CD4-positive, CD25-positive, alpha-beta regulatory T cell (primary cell): ENCODE data around the gene CPXM2. TPM values are rescaled to one million over a fixed set of nuclear protein-coding genes. Genes with fewer than 3 reads are reported as not detected.

Experiments used
- ATAC-seq, 2 donors: fragments of 150-1000 bp; cut with Tn5 transposase; one replicate each; pipeline ENCODE4 v1.10.0; 2021; ENCODE audit warnings: low read depth in 2 of 2, moderate number of reproducible peaks in 2 of 2, moderate library complexity in 1 of 2
- DNase-seq, 3 donors: peaks; one replicate each; pipeline versions ENCODE4 v3.0.0 to v3.0.0-alpha.2; 2012 to 2022; ENCODE audit warnings: mixed read lengths in 1 of 3
- H3K27ac ChIP-seq: one replicate; pipeline ENCODE4 v1.7.0; 2013; ENCODE audit warnings: mild to moderate bottlenecking, low read length; ENCODE audit not compliant: insufficient read depth, poor library complexity, severe bottlenecking
- H3K27me3 ChIP-seq: one replicate; pipeline ENCODE4 v1.7.0; 2013; ENCODE audit warnings: low read length; ENCODE audit not compliant: control insufficient read depth, insufficient read depth
- H3K36me3 ChIP-seq: one replicate; pipeline ENCODE4 v1.7.0; 2013; ENCODE audit warnings: mild to moderate bottlenecking, low read length, moderate library complexity; ENCODE audit not compliant: control insufficient read depth, insufficient read depth
- H3K4me1 ChIP-seq: 2 replicates; pipeline ENCODE4 v1.7.0; 2013; ENCODE audit warnings: mild to moderate bottlenecking, low read length; ENCODE audit not compliant: insufficient read depth, control insufficient read depth, poor library complexity, severe bottlenecking
- H3K4me3 ChIP-seq: one replicate; pipeline ENCODE4 v1.7.0; 2013; ENCODE audit warnings: low read depth, mild to moderate bottlenecking, low read length, moderate library complexity
- H3K9me3 ChIP-seq, 2 experiments: 1 replicate in 1 of 2; 2 replicates in 1 of 2; pipeline ENCODE4 v1.7.0; 2013; ENCODE audit warnings: low read length in 2 of 2, mild to moderate bottlenecking in 1 of 2, moderate library complexity in 1 of 2; ENCODE audit not compliant: control insufficient read depth in 2 of 2
- H3K27ac Mint-ChIP-seq, 3 donors: one replicate each; pipeline ENCODE4 v1.8.0; 2020 to 2022; ENCODE audit warnings: mild to moderate bottlenecking in 3 of 3, mixed read lengths in 3 of 3, moderate library complexity in 2 of 3
- H3K27me3 Mint-ChIP-seq: one replicate; pipeline ENCODE4 v1.8.0; 2022; ENCODE audit warnings: mild to moderate bottlenecking, mixed read lengths
- H3K36me3 Mint-ChIP-seq: one replicate; pipeline ENCODE4 v1.8.0; 2020; ENCODE audit warnings: mixed read lengths
- H3K4me1 Mint-ChIP-seq, 4 donors: one replicate each; pipeline ENCODE4 v1.8.0; 2020 to 2022; ENCODE audit warnings: mixed read lengths in 4 of 4, mild to moderate bottlenecking in 1 of 4
- H3K4me3 Mint-ChIP-seq, 4 donors: one replicate each; pipeline ENCODE4 v1.8.0; 2020 to 2022; ENCODE audit warnings: mild to moderate bottlenecking in 4 of 4, mixed read lengths in 4 of 4, moderate library complexity in 3 of 4
- H3K9me3 Mint-ChIP-seq, 7 donors: one replicate each; pipeline ENCODE4 v1.8.0; 2020 to 2022; ENCODE audit warnings: mixed read lengths in 7 of 7, mild to moderate bottlenecking in 3 of 7, moderate library complexity in 2 of 7
- polyA plus RNA-seq, 4 donors: library from polyadenylated mRNA; unstranded; fragments of 300-500 nt; fragmentation: Illumina TruSeq; gene quantifications; one replicate each; pipeline ENCODE4 v1.2.3, GENCODE V29; 2021
- total RNA-seq: library from RNA; stranded (reverse); gene quantifications from one replicate; pipeline ENCODE4 v1.2.3, GENCODE V29; 2022

CPXM2 gene
- total and polyA plus RNA-seq, 5 donors from 2014 or later = not detected

DNA sequence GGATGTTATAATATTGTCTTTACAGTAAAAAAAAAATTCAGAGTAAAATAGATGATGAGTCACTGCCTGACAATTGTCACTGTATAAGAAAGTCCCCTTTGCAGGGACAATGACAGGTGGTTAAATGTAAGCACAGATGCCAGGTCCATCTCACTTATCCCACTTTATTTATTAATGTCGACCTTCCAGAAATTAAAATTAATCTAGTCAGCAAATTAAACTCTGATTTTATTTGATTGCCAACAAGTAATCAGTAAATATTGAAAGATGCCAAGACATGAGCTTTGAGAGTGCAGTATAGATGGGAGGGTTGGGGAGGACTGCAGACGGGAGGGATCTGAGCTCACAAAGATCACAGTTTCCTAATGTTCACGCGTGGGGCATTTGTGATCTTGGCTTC, 50.9 kb downstream of the CPXM2 start:
- Histone ChIP-seq H3K27me3 (no peaks in the 10 kb centered on the region), H3K27ac (no peak overlapping the region), H3K36me3 (no peaks in the 10 kb centered on the region), H3K4me3 (no peak overlapping the region), H3K4me1 (no peaks in the 10 kb centered on the region), H3K9me3 (no peaks in the 10 kb centered on the region)
- no peaks in the 10 kb centered on the region for H3K27me3 Mint-ChIP-seq
- no peaks in the 10 kb centered on the region for H3K4me1 Mint-ChIP-seq
- H3K4me3 Mint-ChIP-seq = no peak overlapping the region
- DNase-seq = no peak
- H3K9me3 Mint-ChIP-seq = peaks cover 0 to 3% (median 0%) of the 10 kb centered on the region in 7 donors
- no peak for ATAC-seq
- H3K27ac Mint-ChIP-seq = no peak overlapping the region
- H3K36me3 Mint-ChIP-seq = no peaks in the 10 kb centered on the region

DNA sequence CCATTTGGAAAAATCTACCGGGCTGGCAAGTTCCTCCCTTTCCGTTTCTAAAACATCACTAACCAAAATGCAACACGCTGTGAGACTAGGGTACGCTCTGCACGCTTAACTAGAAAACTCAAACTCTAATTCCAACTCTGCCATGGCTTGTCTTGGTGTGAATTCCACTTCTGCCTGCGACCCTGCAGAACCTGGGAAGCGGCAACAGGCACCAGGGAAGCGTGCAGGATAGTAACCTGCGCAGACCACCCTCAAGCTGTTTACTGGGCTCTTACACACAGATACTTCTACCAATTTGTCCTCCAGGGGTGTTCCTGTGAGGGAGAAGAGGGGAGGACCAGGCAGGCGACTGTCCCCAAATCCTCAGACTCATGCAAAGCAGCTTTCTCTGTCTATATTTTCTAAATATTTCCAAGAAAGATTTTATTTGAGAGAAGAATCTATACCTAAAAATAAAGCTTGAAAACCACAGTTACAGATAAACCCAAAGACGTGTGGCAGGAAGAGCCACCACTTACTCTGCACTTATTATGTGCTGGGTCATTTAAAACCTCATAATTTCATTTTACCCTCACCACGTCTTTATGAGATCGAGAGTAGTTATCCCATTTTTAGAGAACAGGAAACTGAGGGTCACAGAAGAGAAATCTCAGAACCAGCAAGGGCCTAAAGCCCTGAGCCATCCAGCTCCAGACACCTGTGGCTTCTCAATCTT, 52.9 kb downstream of the CPXM2 start:
- Histone ChIP-seq H3K9me3 (no peaks in the 10 kb centered on the region), H3K27me3 (no peaks in the 10 kb centered on the region), H3K4me1 (no peaks in the 10 kb centered on the region), H3K36me3 (no peaks in the 10 kb centered on the region), H3K4me3 (no peak overlapping the region), H3K27ac (no peak overlapping the region)
- H3K9me3 Mint-ChIP-seq = peaks cover 0 to 2% (median 0%) of the 10 kb centered on the region in 7 donors
- no peaks in the 10 kb centered on the region for H3K27me3 Mint-ChIP-seq
- ATAC-seq (no peak), DNase-seq (no peak)
- H3K4me3 Mint-ChIP-seq = no peak overlapping the region
- no peaks in the 10 kb centered on the region for H3K4me1 Mint-ChIP-seq
- H3K27ac Mint-ChIP-seq = no peak overlapping the region
- H3K36me3 Mint-ChIP-seq = no peaks in the 10 kb centered on the region

DNA sequence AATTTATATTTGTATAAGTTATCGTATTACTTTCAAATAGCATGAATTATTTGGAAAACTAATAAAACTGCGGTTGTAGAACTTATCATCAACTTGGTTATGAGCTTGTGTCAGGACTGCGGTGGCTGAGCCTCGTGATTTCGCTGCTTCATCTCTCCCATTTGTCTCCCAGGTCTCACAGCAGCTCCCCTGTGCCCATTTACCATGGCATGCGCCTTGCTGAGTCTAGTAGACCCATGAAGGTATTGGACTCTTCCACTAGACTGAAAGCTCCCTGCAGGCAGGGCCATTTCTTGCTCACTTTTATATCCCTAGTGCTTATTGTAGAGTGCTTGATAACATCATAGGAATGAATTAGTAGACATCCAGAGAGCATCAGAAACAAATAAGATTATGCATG, 53.9 kb downstream of the CPXM2 start:
- Histone ChIP-seq H3K4me1 (no peaks in the 10 kb centered on the region), H3K9me3 (no peaks in the 10 kb centered on the region), H3K4me3 (no peak overlapping the region), H3K27ac (no peak overlapping the region), H3K36me3 (no peaks in the 10 kb centered on the region), H3K27me3 (no peaks in the 10 kb centered on the region)
- DNase-seq (no peak), ATAC-seq (no peak)
- no peak overlapping the region for H3K27ac Mint-ChIP-seq
- H3K9me3 Mint-ChIP-seq = peaks cover 0 to 2% (median 0%) of the 10 kb centered on the region in 7 donors
- H3K27me3 Mint-ChIP-seq = no peaks in the 10 kb centered on the region
- no peaks in the 10 kb centered on the region for H3K4me1 Mint-ChIP-seq
- no peak overlapping the region for H3K4me3 Mint-ChIP-seq
- H3K36me3 Mint-ChIP-seq = no peaks in the 10 kb centered on the region

DNA sequence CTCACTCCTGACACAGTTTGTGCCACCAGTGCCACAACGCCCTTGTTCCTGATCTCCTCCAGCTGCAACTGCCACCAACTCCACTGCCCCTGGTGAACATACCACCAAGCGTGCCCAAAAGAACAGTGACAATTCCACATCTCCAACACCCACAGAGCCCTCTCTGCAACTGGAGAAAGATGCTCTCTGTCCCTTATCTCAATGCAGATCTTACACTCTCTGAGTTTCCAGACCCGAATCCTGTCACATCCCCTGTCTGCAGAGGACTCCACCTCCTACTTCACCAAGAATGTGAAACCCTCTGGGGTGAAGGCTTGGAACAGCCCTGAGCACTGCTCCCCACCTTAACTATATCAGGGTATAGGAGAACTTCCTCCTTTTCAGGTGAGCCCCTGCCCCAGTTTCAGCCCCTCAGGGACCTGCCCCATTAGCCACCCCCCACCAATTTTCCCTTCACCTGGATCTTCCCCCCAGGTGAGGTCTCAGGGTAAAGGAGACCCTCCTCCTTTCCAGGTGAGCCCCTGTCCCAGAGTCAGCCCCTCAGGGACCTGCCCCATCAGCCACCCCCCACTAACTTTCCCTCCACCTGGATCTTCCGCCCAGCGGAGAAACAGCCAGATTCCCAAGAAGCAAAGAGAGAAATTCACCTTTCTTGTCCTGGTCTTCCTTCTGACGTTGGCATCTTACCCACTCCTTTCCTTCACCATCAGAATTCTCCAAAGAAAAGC, 55.0 kb downstream of the CPXM2 start:
- DNase-seq = no peak
- Histone ChIP-seq H3K27ac (no peak overlapping the region), H3K9me3 (no peaks in the 10 kb centered on the region), H3K4me3 (no peak overlapping the region), H3K4me1 (no peaks in the 10 kb centered on the region), H3K27me3 (no peaks in the 10 kb centered on the region), H3K36me3 (no peaks in the 10 kb centered on the region)
- Mint-ChIP-seq H3K36me3 (no peaks in the 10 kb centered on the region), H3K4me3 (no peak overlapping the region), H3K27me3 (no peaks in the 10 kb centered on the region), H3K9me3 (peaks cover 0 to 2% (median 0%) of the 10 kb centered on the region in 7 donors), H3K4me1 (no peaks in the 10 kb centered on the region), H3K27ac (no peak overlapping the region)
- ATAC-seq = no peak

DNA sequence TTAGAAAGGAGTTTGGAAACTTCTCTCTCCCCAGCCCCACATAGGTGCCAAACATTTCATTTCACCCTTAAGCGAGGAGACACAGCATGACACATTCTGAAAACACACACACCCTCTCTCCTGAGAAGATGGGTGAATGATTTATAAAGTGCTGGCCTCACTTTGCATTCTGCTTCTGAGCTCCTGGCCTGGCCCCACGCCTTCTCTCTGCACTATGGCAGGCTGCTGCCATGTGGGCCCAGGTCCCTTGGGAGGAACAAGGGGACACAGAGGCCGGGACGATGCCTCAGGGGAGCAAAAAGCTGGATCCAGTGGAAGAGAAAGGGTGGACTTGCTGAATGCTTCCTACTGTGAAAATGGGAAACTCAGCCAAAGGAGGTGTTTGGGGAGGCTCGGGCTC, 56.0 kb downstream of the CPXM2 start:
- Histone ChIP-seq H3K27ac (no peak overlapping the region), H3K36me3 (no peaks in the 10 kb centered on the region), H3K4me1 (no peaks in the 10 kb centered on the region), H3K27me3 (no peaks in the 10 kb centered on the region), H3K4me3 (no peak overlapping the region), H3K9me3 (no peaks in the 10 kb centered on the region)
- Mint-ChIP-seq H3K4me3 (no peak overlapping the region), H3K36me3 (no peaks in the 10 kb centered on the region), H3K27me3 (no peaks in the 10 kb centered on the region), H3K27ac (no peak overlapping the region), H3K9me3 (peaks cover 0 to 2% (median 0%) of the 10 kb centered on the region in 7 donors), H3K4me1 (no peaks in the 10 kb centered on the region)
- ATAC-seq (no peak), DNase-seq (no peak)

DNA sequence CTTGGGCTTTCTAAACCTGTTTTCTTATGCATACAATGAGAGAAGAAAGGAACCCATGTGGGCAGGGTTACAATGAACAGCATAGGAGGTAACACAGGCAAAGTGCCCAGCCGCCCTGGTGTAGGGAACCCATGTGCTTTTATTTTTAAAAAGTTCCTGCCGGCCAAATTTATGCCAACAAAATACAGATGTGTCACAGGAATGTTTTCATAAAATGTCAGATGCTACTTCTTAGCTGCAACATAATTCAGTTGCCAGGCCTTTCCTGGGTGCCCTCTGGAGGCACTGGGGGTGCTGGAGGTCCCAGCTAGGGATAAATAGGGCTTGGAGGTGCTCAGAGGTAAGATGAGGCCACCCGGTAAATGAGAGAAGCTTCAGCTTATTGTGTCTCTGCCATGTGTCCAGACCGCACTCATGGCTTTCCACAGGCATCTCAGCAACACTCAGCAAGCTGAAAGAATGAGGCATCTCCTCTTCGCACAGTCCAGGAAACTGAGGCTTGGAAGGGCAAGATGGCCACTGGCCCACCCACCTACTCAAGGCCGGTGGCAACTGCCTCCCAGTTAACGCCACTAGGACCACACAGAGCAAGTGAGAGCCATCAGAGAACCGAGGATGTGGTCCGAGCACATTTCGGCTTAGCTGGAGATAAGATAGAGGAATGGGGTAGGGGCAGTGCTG, 58.3 kb downstream of the CPXM2 start:
- no peak overlapping the region for H3K4me3 Mint-ChIP-seq
- Histone ChIP-seq H3K36me3 (no peaks in the 10 kb centered on the region), H3K4me3 (no peak overlapping the region), H3K27me3 (no peaks in the 10 kb centered on the region), H3K9me3 (no peaks in the 10 kb centered on the region), H3K4me1 (no peaks in the 10 kb centered on the region), H3K27ac (no peak overlapping the region)
- ATAC-seq (no peak), DNase-seq (no peak)
- peaks cover 0 to 7% (median 0%) of the 10 kb centered on the region in 7 donors for H3K9me3 Mint-ChIP-seq
- no peak overlapping the region for H3K27ac Mint-ChIP-seq
- H3K4me1 Mint-ChIP-seq = no peaks in the 10 kb centered on the region
- H3K27me3 Mint-ChIP-seq = no peaks in the 10 kb centered on the region
- no peaks in the 10 kb centered on the region for H3K36me3 Mint-ChIP-seq

DNA sequence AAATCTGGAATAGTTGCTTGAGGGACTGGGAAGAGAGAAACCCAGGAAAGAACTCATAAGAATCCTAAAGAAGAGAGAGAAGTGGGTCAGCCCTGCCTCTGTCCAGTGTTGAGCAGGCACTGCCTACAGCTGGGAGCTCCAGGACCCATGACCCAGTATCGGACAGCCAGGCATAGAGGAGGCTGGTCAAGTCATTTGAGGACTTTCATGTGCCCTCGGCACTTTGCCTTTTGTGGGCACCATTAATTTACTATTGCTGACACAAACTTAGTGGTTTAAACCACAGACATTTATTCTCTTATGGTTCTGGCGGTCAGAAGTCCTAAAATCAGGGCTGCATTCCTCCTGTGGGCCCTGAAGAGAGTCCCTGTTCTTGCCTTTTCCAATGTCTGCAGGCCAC, 60.3 kb downstream of the CPXM2 start:
- Histone ChIP-seq H3K36me3 (no peaks in the 10 kb centered on the region), H3K4me3 (no peak overlapping the region), H3K27me3 (no peaks in the 10 kb centered on the region), H3K4me1 (no peaks in the 10 kb centered on the region), H3K27ac (no peak overlapping the region), H3K9me3 (no peaks in the 10 kb centered on the region)
- no peak overlapping the region for H3K4me3 Mint-ChIP-seq
- H3K9me3 Mint-ChIP-seq = peaks cover 0 to 7% (median 0%) of the 10 kb centered on the region in 7 donors
- no peaks in the 10 kb centered on the region for H3K36me3 Mint-ChIP-seq
- no peaks in the 10 kb centered on the region for H3K27me3 Mint-ChIP-seq
- DNase-seq (no peak), ATAC-seq (no peak)
- no peak overlapping the region for H3K27ac Mint-ChIP-seq
- H3K4me1 Mint-ChIP-seq = no peaks in the 10 kb centered on the region
